Activated CD8-positive, alpha-beta T cell treated with anti-CD3 and anti-CD28 coated beads for 36 hours (primary cell): Measurements from ENCODE around the gene FCGBP. TPM values are rescaled to one million over a fixed set of nuclear protein-coding genes. Genes with fewer than 3 reads are reported as not detected.

Experiments used
- ATAC-seq: fragments of 200-7000 bp; cut with Tn5 transposase; one replicate; pipeline ENCODE4 v1.10.0; 2021; ENCODE audit warnings: mild to moderate bottlenecking, moderate library complexity
- CTCF ChIA-PET: fragments of 350-600 bp; sonication (Branson Sonifier 250); formaldehyde crosslinking; loops from one replicate; lab custom pipeline; 2021; ENCODE audit warnings: antibody characterized with exemption; lab: Charles Lee
- POLR2A ChIA-PET: fragments of 350-600 bp; sonication (Branson Sonifier 250); formaldehyde crosslinking; loops from one replicate; lab custom pipeline; 2021; ENCODE audit warnings: antibody characterized with exemption; lab: Charles Lee
- DNase-seq: peaks from one replicate; pipeline ENCODE4 v3.0.0-alpha.2; 2020
- H3K27ac Mint-ChIP-seq: one replicate; pipeline ENCODE4 v1.8.0; 2021; ENCODE audit warnings: mild to moderate bottlenecking, mixed read lengths
- H3K27me3 Mint-ChIP-seq: one replicate; pipeline ENCODE4 v1.8.0; 2021; ENCODE audit warnings: mixed read lengths
- H3K36me3 Mint-ChIP-seq: one replicate; pipeline ENCODE4 v1.8.0; 2021; ENCODE audit warnings: low read depth, mixed read lengths
- H3K4me1 Mint-ChIP-seq: one replicate; pipeline ENCODE4 v1.8.0; 2021; ENCODE audit warnings: low read depth, mixed read lengths
- H3K4me3 Mint-ChIP-seq: one replicate; pipeline ENCODE4 v1.8.0; 2021; ENCODE audit warnings: mild to moderate bottlenecking, moderate library complexity, mixed read lengths
- H3K9me3 Mint-ChIP-seq: one replicate; pipeline ENCODE4 v1.8.0; 2021; ENCODE audit warnings: mixed read lengths
- intact Hi-C: fragments of 100-400 bp; cut with micrococcal nuclease; formaldehyde crosslinking; loops from one replicate; pipeline ENCODE4 v1.10.0; 2022
- total RNA-seq, 2 experiments: library from RNA; stranded (reverse); gene quantifications; one replicate each; pipeline ENCODE4 v1.2.3, GENCODE V29; 2021
- TF ChIP-seq, protein P1 (sequence below): fragments of 200-600 bp; IDR thresholded peaks from one replicate; pipeline ENCODE4 v1.8.0; 2022; ENCODE audit warnings: antibody characterized with exemption, mild to moderate bottlenecking

FCGBP gene
- total RNA-seq, 2 experiments from 2014 or later, result 4.8 to 6.9 TPM

DNA sequence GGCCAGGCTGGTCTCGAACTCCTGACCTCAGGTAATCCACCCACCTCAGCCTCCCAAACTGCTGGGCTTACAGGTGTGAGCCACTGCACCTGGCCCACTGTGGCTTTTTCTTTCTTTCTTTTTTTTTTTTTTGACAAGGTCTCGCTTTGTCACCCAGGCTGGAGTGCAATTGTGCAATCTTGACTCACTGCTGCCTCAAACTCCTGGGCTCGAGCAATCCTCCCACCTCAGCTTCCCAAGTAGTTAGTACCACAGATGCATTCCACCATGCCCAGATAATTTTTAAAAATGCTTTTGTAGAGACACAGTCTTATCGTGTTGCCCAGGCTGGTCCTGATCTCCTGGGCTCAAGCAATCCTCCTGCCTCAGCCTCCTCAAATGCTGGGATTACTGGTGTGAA, 12.1 kb upstream of the FCGBP start:
- no peak overlapping the region for H3K4me3 Mint-ChIP-seq
- peaks cover 78% of the 10 kb centered on the region for H3K4me1 Mint-ChIP-seq
- DNase-seq (no peak), ATAC-seq (no peak)
- intact Hi-C loops, result no loop called here
- H3K9me3 Mint-ChIP-seq, result peaks cover 3% of the 10 kb centered on the region
- peaks cover 29% of the 10 kb centered on the region for H3K36me3 Mint-ChIP-seq
- ChIA-PET POLR2A (interaction anchor here (3.2 kb wide), 1 partner anchor 24 kb away, joined by 10 read pairs; the partner anchor contains the start of gene PSMC4), CTCF (interaction anchor here (0.8 to 3.5 kb wide), 2 partner anchors 10 to 24 kb away, joined by 4 to 10 read pairs; partner anchors contain the start of gene PSMC4)
- H3K27me3 Mint-ChIP-seq, result no peaks in the 10 kb centered on the region
- TF ChIP-seq, protein P1, sequence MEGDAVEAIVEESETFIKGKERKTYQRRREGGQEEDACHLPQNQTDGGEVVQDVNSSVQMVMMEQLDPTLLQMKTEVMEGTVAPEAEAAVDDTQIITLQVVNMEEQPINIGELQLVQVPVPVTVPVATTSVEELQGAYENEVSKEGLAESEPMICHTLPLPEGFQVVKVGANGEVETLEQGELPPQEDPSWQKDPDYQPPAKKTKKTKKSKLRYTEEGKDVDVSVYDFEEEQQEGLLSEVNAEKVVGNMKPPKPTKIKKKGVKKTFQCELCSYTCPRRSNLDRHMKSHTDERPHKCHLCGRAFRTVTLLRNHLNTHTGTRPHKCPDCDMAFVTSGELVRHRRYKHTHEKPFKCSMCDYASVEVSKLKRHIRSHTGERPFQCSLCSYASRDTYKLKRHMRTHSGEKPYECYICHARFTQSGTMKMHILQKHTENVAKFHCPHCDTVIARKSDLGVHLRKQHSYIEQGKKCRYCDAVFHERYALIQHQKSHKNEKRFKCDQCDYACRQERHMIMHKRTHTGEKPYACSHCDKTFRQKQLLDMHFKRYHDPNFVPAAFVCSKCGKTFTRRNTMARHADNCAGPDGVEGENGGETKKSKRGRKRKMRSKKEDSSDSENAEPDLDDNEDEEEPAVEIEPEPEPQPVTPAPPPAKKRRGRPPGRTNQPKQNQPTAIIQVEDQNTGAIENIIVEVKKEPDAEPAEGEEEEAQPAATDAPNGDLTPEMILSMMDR, result no peak
- peak overlapping the region; percentile 62 for H3K27ac Mint-ChIP-seq

DNA sequence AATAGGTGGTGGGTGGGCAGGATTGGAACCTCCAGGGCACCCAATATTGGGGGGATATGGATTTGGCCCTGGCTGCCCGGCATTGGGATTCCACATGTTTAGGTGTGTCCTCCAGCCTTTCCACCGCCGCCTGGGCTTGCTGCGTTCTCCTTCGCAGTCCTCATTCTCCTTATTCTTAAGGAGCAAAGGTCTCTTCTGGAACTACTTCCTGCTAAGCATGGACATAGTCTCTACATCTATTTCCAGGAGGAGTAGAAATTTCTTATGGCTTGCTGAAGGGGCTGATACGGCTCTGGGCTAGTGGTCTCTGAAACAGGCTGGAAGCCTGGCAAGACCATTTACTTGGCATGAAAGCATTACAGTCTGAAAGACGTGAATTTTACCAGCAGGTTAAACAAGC, 9.2 kb upstream of the FCGBP start:
- no peak for DNase-seq
- H3K27me3 Mint-ChIP-seq, result no peaks in the 10 kb centered on the region
- ChIA-PET CTCF (interaction anchor here (1.4 to 13.1 kb wide), 3 partner anchors 10 to 29 kb away, joined by 3 to 86 read pairs (median 6); partner anchors contain the start of gene PSMC4), POLR2A (no interaction called here)
- H3K4me3 Mint-ChIP-seq, result no peak overlapping the region
- no peak for ATAC-seq
- peaks cover 17% of the 10 kb centered on the region for H3K9me3 Mint-ChIP-seq
- peaks cover 72% of the 10 kb centered on the region for H3K4me1 Mint-ChIP-seq
- intact Hi-C loops, result no loop called here
- TF ChIP-seq, protein P1, result no peak
- H3K27ac Mint-ChIP-seq, result peak overlapping the region; percentile 34
- peaks cover 37% of the 10 kb centered on the region for H3K36me3 Mint-ChIP-seq

DNA sequence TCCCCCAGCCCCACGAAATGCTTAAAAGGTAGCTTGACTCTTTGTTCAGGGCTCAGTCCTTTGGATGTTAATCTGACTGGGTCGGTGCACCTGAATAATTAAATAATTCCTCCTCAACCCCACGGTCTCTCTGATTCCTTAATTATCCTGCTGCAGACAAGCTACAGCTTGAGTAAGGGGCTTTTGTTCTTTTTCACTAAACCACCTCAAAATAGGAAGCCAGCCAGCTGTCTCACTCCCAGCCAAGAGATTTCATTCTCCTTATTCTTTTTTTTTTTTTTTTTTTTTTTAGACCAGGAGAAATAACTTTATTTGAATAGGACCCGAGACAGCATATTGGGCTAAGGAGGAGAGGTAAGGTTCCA, 7.9 kb upstream of the FCGBP start:
- Mint-ChIP-seq H3K4me1 (peaks cover 70% of the 10 kb centered on the region), H3K4me3 (peak overlapping the region; percentile 69), H3K27me3 (no peaks in the 10 kb centered on the region), H3K9me3 (peaks cover 15% of the 10 kb centered on the region), H3K27ac (peak overlapping the region; percentile 87), H3K36me3 (peaks cover 28% of the 10 kb centered on the region)
- DNase-seq (no peak), ATAC-seq (no peak)
- ChIA-PET POLR2A (interaction anchor here (0.7 to 1.7 kb wide), 4 partner anchors 9 to 27 kb away, joined by 3 to 19 read pairs (median 4); partner anchors contain the start of gene PSMC4), CTCF (interaction anchor here (1.3 to 13.1 kb wide), 4 partner anchors 9 to 28 kb away, joined by 3 to 86 read pairs (median 6); partner anchors contain the start of gene PSMC4)
- intact Hi-C loops, result no loop called here
- TF ChIP-seq, protein P1, result no peak

DNA sequence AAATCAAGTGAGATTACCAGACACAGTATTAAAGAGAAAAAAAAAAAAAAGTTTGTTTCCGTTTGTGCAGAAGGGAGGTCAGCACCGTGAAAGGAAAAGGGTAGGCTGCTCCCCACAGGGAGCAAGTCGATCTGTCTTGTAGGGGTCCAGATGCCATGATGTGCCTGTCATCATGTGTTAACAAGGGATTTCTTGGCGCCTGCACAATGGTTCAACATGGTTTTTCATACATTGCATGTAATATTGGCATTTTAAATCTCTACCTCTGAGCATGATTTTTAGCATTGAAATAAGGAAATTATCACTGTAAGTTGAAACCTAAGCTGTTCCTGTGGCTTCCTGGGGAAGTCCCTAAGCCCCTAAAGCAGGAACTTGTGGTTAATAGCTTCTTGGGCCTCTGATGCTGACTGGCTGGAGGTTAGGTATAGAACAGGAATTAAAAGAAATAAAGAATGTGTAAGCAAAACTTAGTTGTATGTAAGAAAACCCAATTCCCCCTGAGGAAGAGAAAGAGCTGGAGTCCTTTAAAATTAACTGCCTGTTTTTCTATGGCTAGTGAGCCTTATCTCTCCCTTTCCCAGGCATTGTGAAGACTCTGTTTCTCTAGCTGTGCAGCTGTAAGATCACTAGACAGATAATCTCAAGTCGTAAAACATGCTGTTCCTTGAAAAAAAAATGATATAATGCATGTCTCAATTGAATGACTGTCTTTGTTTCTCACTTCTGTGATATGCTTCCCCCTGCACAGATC, 7.4 kb upstream of the FCGBP start:
- Mint-ChIP-seq H3K36me3 (peaks cover 26% of the 10 kb centered on the region), H3K9me3 (peaks cover 15% of the 10 kb centered on the region), H3K27me3 (no peaks in the 10 kb centered on the region), H3K4me1 (peaks cover 72% of the 10 kb centered on the region), H3K27ac (peak overlapping the region; percentile 87), H3K4me3 (peak overlapping the region; percentile 69)
- DNase-seq (peak; percentile 76), ATAC-seq (peak; percentile 69)
- TF ChIP-seq, protein P1, result no peak
- POLR2A ChIA-PET, result interaction anchor here (0.7 to 1.7 kb wide), 4 partner anchors 12 to 28 kb away, joined by 3 to 19 read pairs (median 3); partner anchors contain the start of gene PSMC4
- CTCF ChIA-PET, result interaction anchor here (1.3 to 13.1 kb wide), 3 partner anchors 10 to 28 kb away, joined by 5 to 86 read pairs (median 6); partner anchors contain the start of gene PSMC4
- intact Hi-C loops, result no loop called here
